Hematopoietic multipotent progenitor cell treated with erythropoietin and hydrocortisone succinate and interleukin-3 and kit ligand, for 4 days (in vitro differentiated cells): ENCODE data around the gene BUD31.
"Not testable (repeated sequence)": the region's sequence is repeated elsewhere in the genome, so short reads cannot be mapped to it uniquely, and the experiment has no call there.

Source experiments
- DNase-seq: peaks from one replicate; pipeline ENCODE4 v3.0.0-alpha.2; 2015

Gene BUD31

DNA sequence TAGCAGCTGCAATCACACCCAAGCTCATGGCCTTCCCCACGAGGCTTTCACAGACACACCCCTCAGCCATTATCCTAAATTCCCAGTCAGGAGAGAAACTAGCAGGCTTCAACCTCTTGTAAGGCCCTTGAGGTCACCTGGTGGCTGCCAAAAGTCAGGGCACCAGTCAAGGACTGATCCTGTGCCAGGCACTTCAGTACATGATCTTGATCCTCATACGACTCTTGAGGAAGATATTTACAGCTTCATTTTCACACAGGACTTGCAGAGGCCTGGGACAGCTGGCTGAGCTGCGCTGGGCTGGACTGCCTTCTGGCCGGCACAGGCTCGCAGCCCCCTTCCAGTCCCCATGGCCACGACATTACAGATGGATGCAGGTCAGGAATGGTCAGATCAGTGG lies 9.2 kb upstream of the BUD31 start:
- no peak for DNase-seq

DNA sequence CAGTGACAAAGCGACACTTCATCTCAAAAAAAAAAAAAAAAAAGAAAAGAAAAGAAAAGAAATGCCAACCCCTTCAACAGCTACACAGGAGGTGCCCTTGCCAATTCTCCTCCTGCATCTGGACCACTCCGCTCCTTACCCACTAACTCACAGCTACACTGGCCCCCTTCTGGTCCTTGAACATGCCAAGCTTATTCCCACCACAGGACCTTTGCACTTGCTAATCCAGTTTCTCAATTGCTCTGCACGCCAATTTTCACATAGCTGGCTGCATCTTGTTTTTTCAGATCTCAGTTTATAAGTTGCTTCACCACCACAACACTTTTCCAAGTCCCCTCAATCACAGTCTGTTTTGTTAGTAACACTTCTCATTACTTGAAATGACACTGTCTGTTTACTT lies 5.9 kb upstream of the BUD31 start:
- DNase-seq, result no peak

DNA sequence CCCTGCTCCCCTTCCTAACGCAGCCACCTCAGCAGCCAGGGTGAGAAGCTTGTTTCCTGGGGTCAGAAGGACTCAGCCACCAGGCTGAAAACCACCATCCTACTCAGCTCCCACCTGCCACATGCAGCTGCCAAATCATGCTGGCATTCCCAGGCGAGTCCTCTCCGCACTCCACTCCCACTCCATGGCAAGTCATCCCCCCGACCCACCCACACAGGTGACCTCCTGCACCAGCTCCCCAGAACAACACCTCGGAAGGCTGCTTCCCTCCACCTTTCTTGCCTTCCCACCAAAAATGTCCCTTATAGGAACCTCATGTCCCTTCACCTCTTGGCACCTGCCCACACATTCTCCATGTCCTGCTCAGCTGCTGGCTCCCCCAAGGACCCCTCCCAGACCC lies 5.0 kb upstream of the BUD31 start:
- DNase-seq, result no peak

DNA sequence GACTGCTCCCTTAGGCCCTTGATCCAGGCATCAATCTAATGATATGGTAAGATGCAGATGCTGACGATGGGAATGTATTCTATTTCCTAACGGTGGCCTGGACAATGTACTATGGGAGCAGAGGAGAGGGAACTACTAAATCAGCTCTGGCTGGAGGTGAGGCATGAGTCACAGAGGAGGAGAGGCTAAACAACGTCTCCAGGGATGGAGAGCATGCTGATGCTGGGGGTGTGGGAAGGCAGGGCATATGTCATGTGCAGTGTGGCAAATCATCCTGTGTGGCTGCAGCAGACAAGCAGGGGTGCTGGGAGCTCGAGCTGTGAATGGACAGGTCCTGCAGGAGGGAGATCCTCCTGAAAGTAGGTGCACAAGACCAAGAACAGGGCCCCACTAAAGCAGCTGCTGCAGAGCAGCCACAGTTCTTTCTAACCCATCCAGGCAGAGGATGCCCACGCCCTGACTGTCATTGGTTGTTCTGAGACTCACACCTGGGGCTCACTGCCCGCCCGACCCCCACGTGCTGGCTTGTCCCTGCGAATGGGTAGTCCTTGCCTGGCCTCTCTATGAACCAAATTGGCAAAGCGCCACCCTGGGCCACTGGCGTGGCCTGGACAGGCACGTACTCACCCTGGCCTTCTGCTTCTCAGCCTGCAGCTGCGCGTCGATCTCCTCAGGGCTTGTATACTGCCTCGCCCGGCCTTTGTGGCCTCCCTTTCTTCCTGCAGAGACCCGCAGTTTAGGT lies 4.4 kb upstream of the BUD31 start:
- no peak for DNase-seq

DNA sequence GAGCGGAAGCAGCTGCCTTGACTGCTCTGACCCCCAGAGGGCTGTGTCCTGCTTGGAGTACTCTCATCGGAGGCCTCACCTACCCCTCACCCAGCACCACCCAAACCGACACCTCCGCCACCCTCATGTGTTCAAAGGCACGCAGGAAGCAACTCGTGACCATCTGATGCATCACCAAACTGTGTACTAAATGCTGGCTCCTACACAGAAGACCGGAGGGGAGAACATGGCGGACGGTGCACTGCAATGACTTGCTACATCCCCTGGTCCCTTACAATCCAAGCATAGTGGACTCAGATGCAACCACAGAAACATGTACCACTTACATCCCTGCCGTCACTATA lies 3.8 kb upstream of the BUD31 start:
- no peak for DNase-seq

DNA sequence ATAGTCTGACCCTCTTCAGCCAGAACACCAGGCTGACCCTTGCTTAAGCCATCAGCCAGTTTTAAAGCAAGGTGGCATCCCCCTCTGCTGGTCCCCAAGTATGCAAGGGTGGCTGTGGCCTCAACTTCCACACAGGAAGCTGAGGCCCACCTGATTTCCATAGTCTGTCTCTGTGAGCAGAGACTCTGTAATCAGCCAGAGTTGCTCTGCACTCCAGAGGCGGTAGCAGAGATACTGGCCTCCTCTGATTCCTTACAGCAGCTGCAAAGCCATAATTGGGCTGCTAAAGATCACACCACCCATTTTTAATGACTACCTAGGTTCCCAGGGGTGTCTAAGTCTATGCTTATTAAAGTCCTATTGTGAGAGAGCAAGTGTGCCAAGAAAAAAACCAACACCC lies 2.2 kb upstream of the BUD31 start:
- DNase-seq, result peak; percentile 39

DNA sequence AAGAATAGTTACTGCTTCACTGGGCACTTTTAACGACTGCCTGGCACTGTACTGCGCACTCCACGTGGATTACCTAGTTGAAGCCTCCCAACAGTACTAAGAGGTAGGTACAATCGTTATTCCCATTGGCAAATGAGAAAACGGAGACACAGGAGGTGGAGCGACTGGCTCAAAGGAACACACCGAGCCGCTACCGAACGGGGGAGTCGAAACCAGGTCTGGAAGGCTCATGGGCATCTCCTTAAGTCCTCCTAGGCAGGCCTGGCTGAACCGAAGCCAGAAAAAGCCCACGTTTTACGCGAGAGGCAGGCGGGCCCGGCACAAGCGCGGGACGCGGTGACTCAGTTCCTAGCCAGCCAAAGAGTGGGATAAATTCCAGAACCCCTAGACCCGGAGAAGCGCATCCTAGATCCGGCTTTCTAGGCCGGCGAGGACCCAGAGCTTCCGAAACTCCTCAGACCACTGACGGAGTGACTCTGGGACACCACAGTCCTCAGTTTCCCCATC lies 844 bp upstream of the BUD31 start:
- DNase-seq, result peak; percentile 62

DNA sequence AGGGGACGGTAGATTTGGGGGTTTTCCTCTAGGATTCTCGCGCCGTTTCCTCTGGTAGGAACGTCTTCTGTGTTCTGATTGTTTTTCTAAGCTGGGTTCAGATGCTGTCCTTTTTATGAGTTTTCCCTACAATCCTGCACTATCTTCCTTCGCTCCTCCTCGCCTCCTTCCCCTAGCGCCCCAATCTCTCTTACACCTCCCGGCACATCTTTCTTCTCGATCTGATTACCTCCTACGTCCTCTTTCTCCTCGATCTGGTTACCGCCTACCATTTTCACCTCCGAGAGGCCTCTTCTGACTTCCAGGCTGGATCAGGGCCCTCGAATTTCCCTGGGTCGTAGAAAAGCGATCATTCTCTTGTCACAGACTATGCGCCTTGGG lies 413 bp downstream of the BUD31 start:
- peak; percentile 52 for DNase-seq

DNA sequence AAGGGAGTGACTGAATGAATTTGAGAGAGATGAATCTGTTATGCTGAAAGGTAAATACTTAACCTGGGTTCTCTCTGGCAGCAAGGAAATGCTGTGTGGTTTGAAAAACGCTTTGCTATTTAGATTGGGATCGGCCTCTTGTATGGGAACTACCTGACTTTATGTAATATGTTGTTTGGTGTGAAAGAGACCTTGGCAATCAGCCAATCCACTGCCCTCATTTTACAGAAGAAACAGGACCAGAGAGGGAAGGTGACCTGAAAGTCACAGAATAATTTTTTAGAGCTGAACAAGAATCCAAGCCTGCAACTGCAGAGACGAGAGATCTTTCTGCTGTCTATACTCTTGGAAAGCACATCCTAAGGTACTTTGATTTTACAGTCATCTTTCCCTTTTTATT lies 1.0 kb downstream of the BUD31 start:
- no peak for DNase-seq

DNA sequence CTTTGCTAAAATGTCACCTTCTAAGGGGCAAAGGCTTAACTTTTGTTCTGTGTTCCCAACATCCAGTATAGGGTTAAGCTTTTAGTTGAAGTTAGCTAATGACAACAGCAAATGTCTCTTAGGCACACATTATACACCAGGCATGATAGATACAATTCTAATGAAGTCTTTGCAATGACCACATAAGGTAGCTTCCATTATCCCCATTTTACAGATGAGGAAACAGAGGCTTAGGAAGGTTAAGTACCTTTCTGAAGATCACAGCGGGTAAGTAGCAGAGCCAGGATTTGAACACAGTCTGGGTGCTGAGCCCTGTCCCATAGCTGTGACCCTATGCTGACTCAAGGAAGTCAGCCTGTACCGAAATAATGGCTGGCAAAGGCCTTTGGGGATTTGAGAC lies 1.9 kb downstream of the BUD31 start:
- DNase-seq, result no peak

DNA sequence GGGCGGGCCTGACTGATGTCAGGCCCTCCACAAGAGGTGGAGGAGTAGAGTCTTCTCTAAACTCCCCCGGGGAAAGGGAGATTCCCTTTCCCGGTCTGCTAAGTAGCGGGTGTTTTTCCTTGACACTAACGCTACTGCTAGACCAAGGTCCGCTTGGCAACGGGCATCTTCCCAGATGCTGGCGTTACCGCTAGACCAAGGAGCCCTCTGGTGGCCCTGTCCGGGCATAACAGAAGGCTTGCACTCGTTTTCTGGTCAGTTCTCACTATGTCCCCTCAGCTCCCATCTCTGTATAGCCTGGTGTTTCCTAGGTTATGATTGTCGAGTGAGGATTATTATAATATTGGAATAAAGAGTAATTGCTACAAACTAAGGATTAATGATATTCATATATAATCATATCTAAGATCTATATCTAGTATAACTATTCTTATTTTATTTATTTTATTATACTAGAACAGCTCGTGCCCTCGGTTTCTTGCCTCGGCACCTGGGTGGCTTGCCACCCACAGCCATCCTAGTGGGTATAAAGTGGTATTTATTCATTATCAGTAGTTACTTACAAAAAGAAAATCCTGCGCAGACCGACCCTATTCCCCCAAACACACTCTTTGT lies 6.9 kb downstream of the BUD31 start:
- peak; percentile 58 for DNase-seq

DNA sequence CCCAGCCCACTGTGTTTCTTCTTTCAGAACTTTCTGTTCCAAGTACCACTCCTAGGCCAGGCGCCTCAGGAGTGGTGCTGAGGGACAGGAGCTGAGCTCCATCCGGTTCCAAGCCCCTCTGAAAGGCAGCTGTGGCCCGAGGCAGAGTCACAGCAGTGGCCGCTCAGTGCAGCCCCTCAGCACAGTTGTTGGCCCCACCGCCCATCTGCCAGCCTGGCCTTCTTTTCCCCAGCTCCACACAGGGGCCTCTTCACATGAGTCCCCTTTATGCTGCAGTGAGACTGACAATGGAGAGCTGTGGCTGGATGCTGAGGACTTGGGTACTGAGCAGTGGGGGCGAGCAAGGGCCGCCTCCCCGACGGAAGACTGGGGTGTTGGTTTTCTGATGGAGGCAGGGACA lies 9.5 kb downstream of the BUD31 start:
- no peak for DNase-seq

DNA sequence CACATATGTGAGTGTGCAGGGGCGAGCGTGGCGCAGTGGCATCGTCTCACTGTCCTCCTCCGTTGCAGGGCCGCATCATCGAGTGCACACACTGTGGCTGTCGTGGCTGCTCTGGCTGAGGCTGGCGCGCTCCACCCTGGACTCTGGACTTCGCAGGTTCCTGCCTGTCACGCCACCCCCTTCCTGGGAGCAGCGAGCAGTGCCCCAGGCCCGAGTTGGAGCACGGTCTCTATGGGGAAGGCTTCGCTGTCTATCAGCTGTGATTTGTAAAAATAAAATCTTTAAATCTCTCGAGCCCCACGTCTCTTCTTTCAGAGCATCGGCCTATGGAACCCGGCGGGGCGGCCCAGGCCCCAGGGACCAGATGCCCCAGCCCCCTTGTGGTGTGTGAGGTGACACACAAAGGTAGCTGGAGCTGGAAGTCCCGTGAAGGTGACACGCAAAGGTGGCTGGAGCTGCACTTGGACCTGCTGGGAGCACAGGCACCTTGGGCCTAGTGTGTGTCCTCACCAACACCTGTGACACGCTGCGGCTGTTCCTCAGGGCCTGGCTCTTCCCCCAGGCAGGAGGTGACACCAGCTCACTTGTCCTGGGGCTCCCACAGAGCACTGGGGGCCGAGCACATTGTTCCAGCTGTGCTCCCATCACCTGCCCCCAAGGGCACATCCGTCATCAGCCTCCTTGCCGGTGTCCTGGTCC lies 10.7 kb downstream of the BUD31 start:
- DNase-seq, result no peak

DNA sequence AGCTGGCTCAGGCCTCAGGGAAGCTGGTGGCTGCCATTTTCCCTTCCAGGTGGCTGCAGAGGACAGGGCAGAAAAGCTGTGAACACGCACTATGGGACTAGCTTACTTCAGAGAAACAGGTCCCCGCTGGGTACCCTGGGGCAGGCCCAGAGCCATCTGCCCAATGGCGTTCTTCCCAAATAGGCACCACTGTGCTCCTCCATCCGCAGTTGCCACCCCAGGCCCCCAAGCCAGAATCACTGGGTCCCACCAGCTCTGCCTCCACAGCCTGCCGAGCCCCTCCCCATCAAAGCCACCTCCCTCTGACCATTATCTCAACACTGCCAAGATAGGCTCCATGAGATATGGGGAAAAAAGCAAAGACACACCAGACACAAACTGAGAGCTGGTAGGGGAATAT lies 11.4 kb downstream of the BUD31 start:
- no peak for DNase-seq

DNA sequence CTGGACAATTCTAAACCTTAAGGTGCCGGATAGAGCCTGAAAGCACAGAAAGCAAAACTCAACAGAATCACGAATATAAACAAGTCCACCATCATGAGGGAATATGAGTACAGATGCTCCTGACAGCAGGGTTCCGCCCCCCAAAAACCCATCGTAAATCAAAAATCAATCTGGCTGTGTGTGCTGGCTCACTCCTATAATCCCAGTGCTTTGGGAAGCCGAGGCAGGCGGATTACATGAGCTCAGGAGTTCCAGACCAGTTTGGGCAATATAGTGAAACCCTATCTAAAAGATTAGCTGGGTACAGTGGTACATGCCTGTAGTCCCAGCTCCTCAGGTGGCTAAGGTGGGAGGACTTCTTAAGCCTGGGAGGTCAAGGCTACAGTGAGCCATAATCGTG lies 12.2 kb downstream of the BUD31 start:
- no peak for DNase-seq

DNA sequence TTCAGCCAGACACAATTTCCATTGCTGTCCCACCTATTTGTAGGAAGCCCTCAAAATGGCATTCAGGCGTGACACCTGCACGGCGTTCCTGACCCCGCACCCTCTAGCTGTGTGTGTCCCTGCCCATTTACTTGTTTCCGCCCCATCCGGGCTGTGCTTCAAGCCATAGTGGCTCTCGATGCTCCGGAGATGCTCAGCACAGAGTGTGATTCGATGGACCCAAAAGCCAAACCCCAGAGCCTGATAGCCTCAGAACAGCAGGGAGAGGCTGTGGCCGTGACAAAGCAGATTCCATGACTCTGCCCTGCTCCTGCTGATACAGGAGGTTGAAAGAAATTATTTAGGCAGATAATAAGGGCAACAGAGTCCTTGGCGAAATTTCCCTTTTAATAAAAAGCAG lies 13.4 kb downstream of the BUD31 start:
- peak; percentile 46 for DNase-seq

DNA sequence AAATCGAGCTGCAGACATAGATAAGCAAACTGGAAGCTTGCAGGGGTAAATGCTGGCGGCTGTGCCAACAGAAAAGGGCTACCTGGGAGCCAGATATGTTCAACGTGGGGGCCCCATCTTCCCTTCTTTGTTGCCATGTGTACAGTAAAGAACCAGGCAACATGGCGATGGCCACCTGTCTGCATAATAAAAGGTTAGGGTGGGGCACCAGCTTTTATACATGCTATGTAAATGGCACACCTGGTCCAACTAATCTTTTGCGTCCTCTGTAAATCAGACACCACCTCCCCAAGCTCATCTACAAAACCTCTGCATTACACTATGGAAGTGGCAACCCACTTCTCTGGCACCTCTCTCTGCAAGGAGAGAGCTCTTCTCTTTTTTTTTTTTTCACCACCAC lies 13.9 kb downstream of the BUD31 start:
- DNase-seq, result no peak

DNA sequence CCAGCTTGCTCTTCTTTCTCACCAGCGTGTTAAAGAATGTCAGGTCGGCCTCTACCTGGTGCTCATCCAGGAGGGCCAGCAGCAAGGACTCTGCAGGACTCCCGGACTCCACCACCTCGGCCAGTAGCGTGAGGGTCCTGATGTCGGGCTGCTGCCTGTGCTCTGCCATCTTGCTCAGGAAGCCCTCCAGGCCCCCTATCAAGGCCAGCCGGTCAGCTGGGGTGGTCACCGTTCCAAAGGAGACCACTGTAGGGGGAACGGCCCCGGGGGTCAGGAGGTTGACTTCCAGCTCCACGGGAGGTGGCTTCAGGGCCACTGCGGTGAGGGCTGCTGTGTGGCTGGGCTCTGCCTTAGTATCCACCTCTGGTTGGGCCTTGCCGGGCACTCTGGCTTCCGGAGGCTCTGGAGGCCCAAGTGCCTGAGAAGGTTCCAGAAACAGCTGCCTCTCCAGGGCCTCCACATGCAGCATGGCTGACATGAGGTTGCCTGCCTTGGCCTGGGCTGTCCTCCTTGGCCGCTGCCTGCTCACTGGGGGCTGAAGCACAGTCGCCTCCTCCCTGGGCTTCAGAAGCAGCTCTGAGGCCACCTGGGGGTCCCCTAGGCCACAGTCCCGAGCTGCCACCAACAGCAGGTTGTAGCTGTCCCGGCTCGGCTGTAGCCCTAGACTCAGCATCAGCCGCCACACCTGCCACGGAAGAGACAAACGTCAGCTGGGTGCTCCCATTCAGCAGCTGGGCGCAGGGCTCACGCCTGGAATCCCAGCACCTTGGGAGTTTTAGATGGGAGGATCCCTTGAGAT lies 16.4 kb downstream of the BUD31 start:
- no peak for DNase-seq

DNA sequence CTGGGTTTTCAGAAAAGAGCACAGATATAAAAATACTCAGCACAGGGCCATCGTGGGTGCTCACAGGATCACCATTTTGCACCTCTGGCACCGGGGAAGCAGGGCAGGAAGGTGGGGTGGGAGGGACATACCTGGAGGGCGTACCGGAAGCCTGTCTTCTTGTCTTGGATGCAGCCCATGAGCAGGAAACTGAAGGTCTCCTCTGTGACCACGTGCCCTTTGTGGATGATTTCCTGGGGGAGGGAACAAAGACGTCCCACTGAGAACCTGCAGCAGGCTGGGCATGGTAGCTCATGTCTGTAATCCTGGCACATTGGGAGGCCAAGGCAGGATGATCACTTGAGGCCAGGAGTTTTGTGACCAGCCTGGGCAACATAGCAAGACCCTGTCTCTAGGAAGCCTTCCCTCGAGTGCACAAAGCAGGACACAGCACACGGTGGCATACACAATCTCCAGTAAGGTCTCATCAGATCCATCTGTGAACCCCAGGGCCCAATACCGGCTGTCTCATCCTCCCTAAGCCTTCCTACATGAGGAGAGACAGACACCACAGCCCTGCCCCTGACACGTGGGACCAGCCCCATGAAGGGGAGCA lies 20.3 kb downstream of the BUD31 start:
- no peak for DNase-seq

DNA sequence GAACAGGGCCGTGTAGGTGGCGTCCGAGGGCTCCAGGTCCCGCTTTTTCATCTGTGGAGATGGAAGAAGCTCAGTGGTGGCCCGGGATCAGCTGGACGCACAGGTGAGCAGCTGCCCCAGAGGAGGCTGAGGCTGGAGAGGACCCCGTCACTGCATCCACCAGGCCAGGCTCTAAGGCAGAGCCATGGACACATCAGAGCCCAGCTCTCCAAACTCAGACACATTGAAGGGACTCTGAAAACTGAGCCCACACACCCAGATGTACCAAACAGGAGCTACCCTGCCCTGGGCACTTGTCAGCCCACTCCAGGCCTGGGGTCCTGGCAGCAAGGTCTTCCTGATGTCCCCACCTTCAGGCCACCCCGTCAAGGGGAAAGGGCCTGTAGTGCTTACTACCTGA lies 21.0 kb downstream of the BUD31 start:
- DNase-seq, result no peak

DNA sequence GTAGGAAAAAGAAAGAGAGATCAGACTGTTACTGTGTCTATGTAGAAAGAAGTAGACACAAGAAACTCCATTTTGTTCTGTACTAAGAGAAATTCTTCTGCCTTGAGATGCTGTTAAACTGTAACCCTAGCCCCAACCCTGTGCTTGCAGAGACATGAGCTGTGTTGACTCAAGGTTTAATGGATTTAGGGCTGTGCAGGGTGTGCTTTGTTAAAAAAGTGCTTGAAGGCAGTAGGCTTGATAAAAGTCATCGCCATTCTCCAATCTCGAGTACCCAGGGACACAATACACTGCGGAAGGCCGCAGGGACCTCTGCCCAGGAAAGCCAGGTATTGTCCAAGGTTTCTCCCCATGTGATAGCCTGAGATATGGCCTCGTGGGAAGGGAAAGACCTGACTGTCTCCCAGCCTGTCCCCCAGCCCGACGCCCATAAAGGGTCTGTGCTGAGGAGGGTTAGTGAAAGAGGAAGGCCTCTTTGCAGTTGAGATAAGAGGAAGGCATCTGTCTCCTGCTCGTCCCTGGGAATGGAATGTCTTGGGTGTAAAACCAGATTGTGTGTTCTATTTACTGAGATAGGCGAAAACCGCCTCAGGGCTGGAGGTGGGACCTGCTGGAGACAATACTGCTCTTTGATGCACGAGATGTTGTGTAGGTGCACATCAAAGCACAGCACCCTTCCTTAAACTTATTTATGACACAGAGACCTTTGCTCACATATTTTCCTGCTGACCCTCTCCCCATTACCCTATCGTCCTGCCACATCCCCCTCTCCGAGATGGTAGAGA lies 23.2 kb downstream of the BUD31 start:
- not testable (repeated sequence) for DNase-seq

DNA sequence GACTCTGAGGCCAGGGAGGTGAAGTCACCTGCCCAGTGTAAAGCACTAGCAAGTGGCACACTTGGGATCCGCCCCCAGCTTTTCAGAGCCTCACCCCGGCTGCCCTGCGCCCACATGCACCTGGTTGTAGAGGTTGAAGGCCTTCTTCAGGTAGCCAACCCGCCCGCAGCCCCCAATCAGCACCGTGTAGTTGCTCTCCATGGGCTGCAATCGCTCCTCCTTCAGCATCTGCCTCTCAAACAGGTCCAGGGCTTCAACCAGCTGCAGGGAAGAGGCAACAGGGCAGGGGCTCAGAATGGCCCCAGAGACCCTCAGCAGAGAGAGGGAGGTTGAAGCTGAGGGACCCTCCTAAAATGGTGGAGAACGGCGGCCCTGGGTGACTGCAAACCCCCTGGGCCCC lies 24.4 kb downstream of the BUD31 start:
- DNase-seq, result no peak
